ENCODE results near the gene CMTM3. TPM values are rescaled to one million over a fixed set of nuclear protein-coding genes. Genes with fewer than 3 reads are reported as not detected.

CMTM3 gene
- total and polyA plus RNA-seq, 9 of the 15 experiments (the other 6 are each of a cell fraction or from before 2014, with no cell fraction given): 4.6 to 33.4 (median 17.5) TPM

DNA sequence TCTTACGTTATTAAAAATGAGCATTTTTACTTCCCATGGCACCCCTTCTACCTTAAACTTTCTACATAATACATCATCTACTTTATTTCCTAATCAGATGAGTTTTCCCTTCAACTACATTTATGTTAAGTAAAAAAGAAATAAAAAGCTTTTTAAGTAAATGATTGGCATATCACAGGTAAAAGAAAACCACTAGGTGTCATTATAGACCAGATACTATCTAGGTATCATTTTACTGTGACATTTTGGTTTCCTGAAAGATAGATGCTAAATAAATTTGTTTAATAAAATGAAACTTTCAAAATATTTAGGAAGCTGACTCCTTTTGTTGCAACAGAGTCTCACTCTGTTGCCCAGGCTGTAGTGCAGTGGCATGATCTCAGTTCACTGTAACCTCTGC, 42.1 kb upstream of the CMTM3 start:
- H3K9me1 ChIP-seq (ENCODE audit: control insufficient read depth, insufficient read depth, low read length): no peaks in the 10 kb centered on the region
- H3K4me1 ChIP-seq (replicated peaks in 1 of 2; ENCODE audit: control insufficient read depth in 2 of 2, insufficient read depth in 2 of 2, low read length in 2 of 2): peaks cover 3 to 8% of the 10 kb centered on the region in 2 experiments; a peak in 3 of 5 replicates
- intact Hi-C loops (cut with micrococcal nuclease): no loop called here
- no peak overlapping the region for H3K4me2 ChIP-seq (ENCODE audit: insufficient read depth, low read length)
- H3K4me3 ChIP-seq: no peak overlapping the region
- H3K79me2 ChIP-seq (ENCODE audit: control insufficient read depth, insufficient read depth, low read length): no peaks in the 10 kb centered on the region
- no peaks in the 10 kb centered on the region for H3K27me3 ChIP-seq (ENCODE audit: control insufficient read depth in 2 of 2, insufficient read depth in 2 of 2, low read length in 2 of 2)
- H3K9ac ChIP-seq (ENCODE audit: insufficient read depth in 1 of 2, low read depth in 2 of 2, low read length in 2 of 2): no peak overlapping the region
- ChIA-PET CTCF (ENCODE audit: low intra/inter-chr PET ratio) (interaction anchor here (0.7 kb wide), 1 partner anchor 27 kb away, joined by 3 read pairs; no protein-coding TSS in a partner anchor), POLR2A (interaction anchor here (2.1 kb wide), 1 partner anchor 10 kb away, joined by 11 read pairs; no protein-coding TSS in a partner anchor)
- H2AFZ ChIP-seq (ENCODE audit: low read depth, low read length): no peak overlapping the region
- H4K20me1 ChIP-seq (replicated peaks; ENCODE audit: control insufficient read depth, insufficient read depth, low read length): no peaks in the 10 kb centered on the region
- WGBS (ENCODE audit: insufficient coverage, low coverage, missing lambda C conversion rate): 95% methylated on average over 1 of the region's 1 CpG
- DNase-seq (ENCODE audit: extremely low read depth in 1 of 4, low spot score in 3 of 4): no peak
- BruUV-seq (replicated peaks): no TSS peak
- H3K9me3 ChIP-seq (replicated peaks; ENCODE audit: control insufficient read depth, insufficient read depth, low read depth, low read length): no peaks in the 10 kb centered on the region
- H3K27ac ChIP-seq (ENCODE audit: extremely low read depth, low read depth, low read length): no peak overlapping the region
- FAIRE-seq: no peak
- in situ Hi-C loops (cut with MboI): no loop called here
- ATAC-seq: no peak
- H3K36me3 ChIP-seq (ENCODE audit: control insufficient read depth, insufficient read depth, low read length): peaks cover 83% of the 10 kb centered on the region
- TF ChIP-seq ATF1 (CRISPR knock-in tag; IDR thresholded peaks at IDR 0.05) (no peak), ATF1 (tag; IDR thresholded peaks at IDR 0.05) (no peak), TSHZ1 (CRISPR knock-in tag; IDR thresholded peaks at IDR 0.05) (no peak), NCOA4 (IDR thresholded peaks at IDR 0.05; ENCODE audit: partially characterized antibody) (no peak), DLX4 (CRISPR knock-in tag; IDR thresholded peaks at IDR 0.05) (no peak), ZNF551 (CRISPR knock-in tag; IDR thresholded peaks at IDR 0.05) (no peak), ZFP36 (IDR thresholded peaks at IDR 0.05; ENCODE audit: low read depth, low read length, partially characterized antibody) (no peak), CXXC5 (CRISPR knock-in tag; IDR thresholded peaks at IDR 0.05) (no peak), PRPF4 (IDR thresholded peaks at IDR 0.05; ENCODE audit: insufficient read depth, low read depth, low read length, poor library complexity, severe bottlenecking) (no peak), LARP7 (IDR thresholded peaks at IDR 0.05) (no peak), NR2C2 (CRISPR knock-in tag; IDR thresholded peaks at IDR 0.05) (no peak), NR2C2 (tag; IDR thresholded peaks at IDR 0.05) (no peak), STAT5B (CRISPR knock-in tag; IDR thresholded peaks at IDR 0.05) (no peak), LCOR (CRISPR knock-in tag; IDR thresholded peaks at IDR 0.05) (no peak), KLF10 (CRISPR knock-in tag; IDR thresholded peaks at IDR 0.05) (no peak)
- TF ChIP-seq, protein P1, sequence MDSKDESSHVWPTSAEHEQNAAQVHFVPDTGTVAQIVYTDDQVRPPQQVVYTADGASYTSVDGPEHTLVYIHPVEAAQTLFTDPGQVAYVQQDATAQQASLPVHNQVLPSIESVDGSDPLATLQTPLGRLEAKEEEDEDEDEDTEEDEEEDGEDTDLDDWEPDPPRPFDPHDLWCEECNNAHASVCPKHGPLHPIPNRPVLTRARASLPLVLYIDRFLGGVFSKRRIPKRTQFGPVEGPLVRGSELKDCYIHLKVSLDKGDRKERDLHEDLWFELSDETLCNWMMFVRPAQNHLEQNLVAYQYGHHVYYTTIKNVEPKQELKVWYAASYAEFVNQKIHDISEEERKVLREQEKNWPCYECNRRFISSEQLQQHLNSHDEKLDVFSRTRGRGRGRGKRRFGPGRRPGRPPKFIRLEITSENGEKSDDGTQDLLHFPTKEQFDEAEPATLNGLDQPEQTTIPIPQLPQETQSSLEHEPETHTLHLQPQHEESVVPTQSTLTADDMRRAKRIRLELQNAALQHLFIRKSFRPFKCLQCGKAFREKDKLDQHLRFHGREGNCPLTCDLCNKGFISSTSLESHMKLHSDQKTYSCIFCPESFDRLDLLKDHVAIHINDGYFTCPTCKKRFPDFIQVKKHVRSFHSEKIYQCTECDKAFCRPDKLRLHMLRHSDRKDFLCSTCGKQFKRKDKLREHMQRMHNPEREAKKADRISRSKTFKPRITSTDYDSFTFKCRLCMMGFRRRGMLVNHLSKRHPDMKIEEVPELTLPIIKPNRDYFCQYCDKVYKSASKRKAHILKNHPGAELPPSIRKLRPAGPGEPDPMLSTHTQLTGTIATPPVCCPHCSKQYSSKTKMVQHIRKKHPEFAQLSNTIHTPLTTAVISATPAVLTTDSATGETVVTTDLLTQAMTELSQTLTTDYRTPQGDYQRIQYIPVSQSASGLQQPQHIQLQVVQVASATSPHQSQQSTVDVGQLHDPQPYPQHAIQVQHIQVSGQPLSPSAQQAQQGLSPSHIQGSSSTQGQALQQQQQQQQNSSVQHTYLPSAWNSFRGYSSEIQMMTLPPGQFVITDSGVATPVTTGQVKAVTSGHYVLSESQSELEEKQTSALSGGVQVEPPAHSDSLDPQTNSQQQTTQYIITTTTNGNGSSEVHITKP (IDR thresholded peaks at IDR 0.05; ENCODE audit: partially characterized antibody): no peak
